ENCODE measurements around the gene C1orf116. TPM values are rescaled to one million over a fixed set of nuclear protein-coding genes. Genes with fewer than 3 reads are reported as not detected.

C1orf116 gene
- total RNA-seq, 6 donors from 2014 or later: 92.5 to 222 (median 193) TPM

GRCh38 chr1:207078578-207079132 lies 46.1 kb upstream of the C1orf116 start:
- Histone ChIP-seq H3K4me1 (peaks cover 0 to 14% (median 6%) of the 10 kb centered on the region in 4 donors), H3K36me3 (no peaks in the 10 kb centered on the region), H3K27me3 (no peaks in the 10 kb centered on the region), H3K4me3 (no peak overlapping the region), H3K9me3 (no peaks in the 10 kb centered on the region), H3K27ac (no peak overlapping the region)
- WGBS, 2 donors: 86 to 87% methylated on average over 11 of the region's 11 CpGs
- TF ChIP-seq POLR2A (IDR thresholded peaks at IDR 0.05): no peak
- no peak for TF ChIP-seq EP300 (IDR thresholded peaks at IDR 0.05)
- TF ChIP-seq CTCF (IDR thresholded peaks at IDR 0.05): no peak
- TF ChIP-seq POLR2AphosphoS5 (IDR thresholded peaks at IDR 0.05): no peak
- DNase-seq (no peak), ATAC-seq (ENCODE audit: low FRiP score in 2 of 2) (no peak)

GRCh38 chr1:207077470-207078377 lies 45.2 kb upstream of the C1orf116 start:
- TF ChIP-seq EP300 (IDR thresholded peaks at IDR 0.05): no peak
- TF ChIP-seq CTCF (IDR thresholded peaks at IDR 0.05): peak; percentile 72 to 89 (median 86)
- Histone ChIP-seq H3K4me1 (peaks cover 0 to 14% (median 6%) of the 10 kb centered on the region in 4 donors), H3K4me3 (no peak overlapping the region), H3K27ac (peak overlapping the region in 1 of 4 donors; percentile 37), H3K36me3 (no peaks in the 10 kb centered on the region), H3K27me3 (no peaks in the 10 kb centered on the region), H3K9me3 (no peaks in the 10 kb centered on the region)
- WGBS, 2 donors: 37 to 38% methylated on average over 6 of the region's 6 CpGs
- ATAC-seq (ENCODE audit: low FRiP score in 2 of 2) (peak; percentile 91 to 94), DNase-seq (peak in 1 of 2 donors; percentile 70)

GRCh38 chr1:207077012-207077411 lies 44.5 kb upstream of the C1orf116 start:
- WGBS, 2 donors: 95 to 100% methylated on average over 1 of the region's 1 CpG
- TF ChIP-seq EP300 (IDR thresholded peaks at IDR 0.05) (no peak), POLR2AphosphoS5 (IDR thresholded peaks at IDR 0.05) (no peak), POLR2A (IDR thresholded peaks at IDR 0.05) (no peak)
- ATAC-seq (ENCODE audit: low FRiP score in 2 of 2) (no peak), DNase-seq (no peak)
- Histone ChIP-seq H3K9me3 (no peaks in the 10 kb centered on the region), H3K4me3 (no peak overlapping the region), H3K27ac (peak overlapping the region in 1 of 4 donors; percentile 37), H3K27me3 (no peaks in the 10 kb centered on the region), H3K4me1 (peaks cover 0 to 14% (median 6%) of the 10 kb centered on the region in 4 donors), H3K36me3 (peaks cover 0 to 6% (median 1%) of the 10 kb centered on the region in 4 donors)

- ATAC-seq (ENCODE audit: low FRiP score in 2 of 2) (no peak), DNase-seq (no peak)
- Histone ChIP-seq H3K27me3 (no peaks in the 10 kb centered on the region), H3K27ac (peak overlapping the region in 1 of 4 donors; percentile 37), H3K4me1 (peaks cover 0 to 14% (median 6%) of the 10 kb centered on the region in 4 donors), H3K4me3 (no peak overlapping the region), H3K9me3 (no peaks in the 10 kb centered on the region), H3K36me3 (peaks cover 0 to 9% (median 4%) of the 10 kb centered on the region in 4 donors)
- TF ChIP-seq POLR2A (IDR thresholded peaks at IDR 0.05) (no peak), CTCF (IDR thresholded peaks at IDR 0.05) (no peak), POLR2AphosphoS5 (IDR thresholded peaks at IDR 0.05) (no peak), EP300 (IDR thresholded peaks at IDR 0.05) (no peak)
- 69 to 84% methylated on average over 5 of the region's 5 CpGs for WGBS, 2 donors
Measured at GRCh38 chr1:207076181-207076955, 43.8 kb upstream of the C1orf116 start.
